ENCODE measurements around the gene UBE2H. TPM values are rescaled to one million over a fixed set of nuclear protein-coding genes. Genes with fewer than 3 reads are reported as not detected.

Gene UBE2H
- total and polyA plus RNA-seq, 10 of the 15 experiments (the other 5 are each of a cell fraction or from before 2014, with no cell fraction given): 15.6 to 75.5 (median 32.8) TPM

- TF ChIP-seq CTCF (IDR thresholded peaks at IDR 0.05 in 2 of 3, conservative IDR thresholded peaks at IDR 0.05 in 1 of 3; ENCODE audit: control insufficient read depth in 2 of 3, extremely low read depth in 1 of 3, insufficient read depth in 1 of 3, low read depth in 3 of 3, low read length in 3 of 3) (no peak), FOXM1 (IDR thresholded peaks at IDR 0.05; ENCODE audit: low read depth, low read length) (no peak), USF1 (IDR thresholded peaks at IDR 0.05; ENCODE audit: borderline replicate concordance, extremely low read length, insufficient read depth, low read depth, low read length) (no peak), SKIL (IDR thresholded peaks at IDR 0.05; ENCODE audit: low read depth, poor library complexity, severe bottlenecking) (no peak), DPF2 (IDR thresholded peaks at IDR 0.05) (no peak), ZNF24 (IDR thresholded peaks at IDR 0.05) (no peak), MYC (IDR thresholded peaks at IDR 0.05; ENCODE audit: insufficient read depth, insufficient read length, insufficient replicate concordance, low read length, severe bottlenecking) (no peak), NFYA (IDR thresholded peaks at IDR 0.05; ENCODE audit: borderline replicate concordance, low read depth, low read length) (no peak)
Observed at GRCh38 chr7:129997285-129997684, 44.5 kb upstream of the UBE2H start (continued).

Data from GM12878 (cell line).